Aorta (tissue), 5 donors: ENCODE measurements around the gene SORBS2. TPM values are rescaled to one million over a fixed set of nuclear protein-coding genes. Genes with fewer than 3 reads are reported as not detected.

Source experiments
- ATAC-seq: fragments of 200-7000 bp; cut with Tn5 transposase; one replicate; pipeline ENCODE4 v1.9.1; 2022; ENCODE audit warnings: moderate library complexity; ENCODE audit not compliant: low FRiP score
- DNase-seq, 2 donors: peaks; one replicate each; pipeline ENCODE4 v3.0.0-alpha.2; 2020
- H3K27ac ChIP-seq, 2 donors: one replicate each; pipeline ENCODE4 v1.5.1; 2013; ENCODE audit warnings: low read length in 2 of 2, mild to moderate bottlenecking in 2 of 2, moderate library complexity in 2 of 2, control low read depth in 1 of 2, inconsistent platforms in 1 of 2, low read depth in 1 of 2
- H3K27me3 ChIP-seq, 2 donors: one replicate each; pipeline ENCODE4 v1.6.1; 2013; ENCODE audit warnings: control low read depth in 1 of 2, low read length in 1 of 2, mild to moderate bottlenecking in 1 of 2, moderate library complexity in 1 of 2; ENCODE audit not compliant: insufficient read depth in 2 of 2, control insufficient read depth in 1 of 2
- H3K36me3 ChIP-seq, 2 donors: one replicate each; pipeline ENCODE4 v1.6.1; 2013; ENCODE audit warnings: control low read depth in 1 of 2, low read length in 1 of 2, mild to moderate bottlenecking in 1 of 2; ENCODE audit not compliant: insufficient read depth in 2 of 2, control insufficient read depth in 1 of 2
- H3K4me1 ChIP-seq, 2 donors: one replicate each; pipeline ENCODE4 v1.6.1; 2013; ENCODE audit warnings: low read length in 2 of 2, control low read depth in 1 of 2, mild to moderate bottlenecking in 1 of 2, moderate library complexity in 1 of 2; ENCODE audit not compliant: insufficient read depth in 2 of 2, control insufficient read depth in 1 of 2
- H3K4me3 ChIP-seq, 2 donors: one replicate each; pipeline ENCODE4 v1.5.1; 2013; ENCODE audit warnings: low read length in 2 of 2, control low read depth in 1 of 2, mild to moderate bottlenecking in 1 of 2
- H3K9me3 ChIP-seq: one replicate; pipeline ENCODE4 v1.6.1; 2013; ENCODE audit warnings: mild to moderate bottlenecking, low read length; ENCODE audit not compliant: control insufficient read depth
- WGBS, 2 donors: extraction: QIAGEN DNeasy Blood & Tissue Kit; methylation state at CpG; one replicate each; pipeline ENCODE4 v1.1.7; 2013; 5-methylcytosine and 5-hydroxymethylcytosine counted together
- intact Hi-C, 2 donors: fragments of 100-400 bp; cut with DNase I; formaldehyde crosslinking; loops; one replicate each; pipeline versions ENCODE4 v1.14.2 to v1.15.0; 2022
- polyA plus RNA-seq, 2 donors: library from polyadenylated mRNA; stranded (reverse); fragments of 200-250 nt; gene quantifications; one replicate each; pipeline ENCODE4 v1.2.3, GENCODE V29; 2013
- total RNA-seq, 2 donors: library from RNA; stranded (reverse); fragmentation: NEBNext Ultra II Directional; extraction: Animal tissue kit (Norgen Biotek cat#: 25700); gene quantifications; one replicate each; pipeline ENCODE4 v1.2.1, GENCODE V29; 2021
- donor health status: healthy with polysubstance abuse.
- donor health status: Bipolar disorder and iron deficiency.
- donor health status: DM: no; HTN: no; CAD: no.
- donor health status: DM: no; HTN: no; CAD: no.
- donor health status: DM: yes; HTN: yes; CAD: no.

The SORBS2 gene
- total and polyA plus RNA-seq, 4 donors: 111 to 696 (median 246) TPM

DNA sequence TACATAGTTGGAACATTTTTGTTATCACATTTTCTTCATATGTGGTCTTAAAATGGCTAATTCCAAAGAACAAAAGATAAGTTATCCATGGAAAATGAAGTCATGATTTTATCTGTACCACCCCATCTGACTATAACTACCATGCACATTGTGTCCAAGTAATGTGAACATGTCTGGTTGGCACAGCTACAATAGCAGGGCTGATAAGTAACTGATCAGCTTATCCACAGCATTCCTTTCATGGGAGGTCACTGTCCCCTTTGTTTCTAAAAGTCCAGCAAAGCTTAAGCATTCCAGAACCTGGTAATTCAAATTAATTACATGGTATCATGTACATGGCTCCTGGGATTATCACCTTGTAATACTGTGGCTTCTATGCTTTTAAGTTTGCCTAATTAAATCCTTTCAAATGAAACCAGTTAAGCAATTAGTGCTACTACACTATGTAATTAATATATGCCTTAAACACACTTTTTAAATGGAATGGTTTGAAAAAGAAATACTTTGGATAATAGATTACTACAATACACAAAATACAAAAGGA is 21.1 kb upstream of the SORBS2 start:
- no peak for DNase-seq
- H3K4me3 ChIP-seq: no peak overlapping the region
- H3K27ac ChIP-seq: no peak overlapping the region
- H3K36me3 ChIP-seq: peaks cover 0 to 2% of the 10 kb centered on the region in 2 donors
- H3K27me3 ChIP-seq: no peaks in the 10 kb centered on the region
- intact Hi-C loops: no loop called here
- H3K4me1 ChIP-seq: peaks cover 0 to 1% of the 10 kb centered on the region in 2 donors
- peaks cover 1% of the 10 kb centered on the region for H3K9me3 ChIP-seq
- ATAC-seq: no peak

DNA sequence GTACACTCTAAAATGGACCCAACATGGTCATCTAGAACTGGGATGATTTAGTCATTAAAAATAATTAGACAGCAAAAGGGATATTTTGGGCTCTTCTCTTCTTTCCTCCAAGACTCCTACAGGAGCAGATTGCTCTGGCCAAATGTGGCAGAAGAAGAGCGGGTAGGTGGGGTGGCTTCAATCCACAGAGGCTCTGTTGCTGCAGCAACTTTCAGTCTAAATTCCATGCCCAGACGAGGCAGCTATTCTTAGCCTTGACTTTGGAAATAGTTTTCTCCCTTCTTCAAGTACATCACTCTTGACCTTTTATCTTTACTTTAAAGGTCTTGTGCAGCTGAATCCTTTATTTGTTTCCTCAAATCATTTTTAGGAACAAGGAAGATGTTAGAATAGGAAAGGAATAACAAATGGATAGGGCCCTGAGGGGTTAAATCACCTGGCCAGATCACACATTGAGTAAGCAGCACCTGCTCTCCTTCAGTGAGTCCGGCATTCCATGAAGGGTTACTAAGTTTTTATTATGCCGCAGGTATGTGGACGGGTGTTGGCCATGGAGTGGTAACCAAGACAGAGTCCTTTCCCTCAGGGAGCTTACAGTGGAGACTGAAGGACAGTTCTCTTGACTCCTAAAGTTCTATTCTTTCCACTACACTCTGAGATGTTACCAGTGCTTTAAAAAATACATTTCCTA is 19.3 kb upstream of the SORBS2 start:
- Histone ChIP-seq H3K4me3 (no peak overlapping the region), H3K27me3 (no peaks in the 10 kb centered on the region), H3K27ac (no peak overlapping the region), H3K4me1 (peaks cover 0 to 1% of the 10 kb centered on the region in 2 donors), H3K9me3 (peaks cover 1% of the 10 kb centered on the region), H3K36me3 (peaks cover 0 to 2% of the 10 kb centered on the region in 2 donors)
- ATAC-seq (no peak), DNase-seq (no peak)
- intact Hi-C loops: no loop called here
- WGBS, 2 donors: 78 to 80% methylated on average over 5 of the region's 5 CpGs

DNA sequence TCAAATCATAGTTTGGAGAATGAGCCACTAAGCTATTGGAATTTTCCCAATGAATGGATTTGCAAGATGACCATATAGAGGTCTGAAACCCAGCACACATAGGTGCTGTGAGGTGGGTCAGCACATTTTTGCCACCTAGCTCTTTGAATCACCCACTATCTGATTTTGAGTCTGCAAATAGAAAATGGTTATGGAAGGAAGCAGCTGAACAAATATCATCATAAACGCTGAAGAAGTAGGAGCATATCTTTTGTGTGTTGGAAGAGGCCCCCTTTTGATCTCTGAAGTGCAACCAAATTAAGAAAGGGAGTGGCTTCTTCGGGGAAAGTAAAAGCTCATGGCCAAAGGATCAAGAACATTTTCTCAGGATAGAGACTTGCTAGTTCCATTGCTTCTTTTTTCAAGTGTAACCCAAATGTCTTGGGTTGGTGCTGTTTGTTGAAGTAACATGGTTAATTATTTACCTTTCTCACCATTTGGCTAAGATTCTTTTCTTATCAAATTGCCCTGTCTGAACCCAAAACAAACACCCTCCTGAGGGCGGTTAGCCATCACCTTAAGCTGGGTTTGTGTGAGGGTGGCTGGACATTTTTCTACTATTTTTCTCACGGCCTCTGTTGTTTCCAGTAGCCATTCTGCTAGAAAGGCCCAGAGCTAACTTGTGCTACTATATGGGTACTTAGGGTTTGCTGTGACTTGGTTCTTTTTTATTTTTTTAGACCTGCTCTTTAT is 18.4 kb upstream of the SORBS2 start:
- 83 to 90% methylated on average over 4 of the region's 4 CpGs for WGBS, 2 donors
- no peak for ATAC-seq
- intact Hi-C loops: no loop called here
- no peak overlapping the region for H3K4me3 ChIP-seq
- no peaks in the 10 kb centered on the region for H3K27me3 ChIP-seq
- no peak for DNase-seq
- no peak overlapping the region for H3K27ac ChIP-seq
- H3K4me1 ChIP-seq: peaks cover 0 to 1% of the 10 kb centered on the region in 2 donors
- peaks cover 0 to 2% of the 10 kb centered on the region in 2 donors for H3K36me3 ChIP-seq
- H3K9me3 ChIP-seq: peaks cover 1% of the 10 kb centered on the region

DNA sequence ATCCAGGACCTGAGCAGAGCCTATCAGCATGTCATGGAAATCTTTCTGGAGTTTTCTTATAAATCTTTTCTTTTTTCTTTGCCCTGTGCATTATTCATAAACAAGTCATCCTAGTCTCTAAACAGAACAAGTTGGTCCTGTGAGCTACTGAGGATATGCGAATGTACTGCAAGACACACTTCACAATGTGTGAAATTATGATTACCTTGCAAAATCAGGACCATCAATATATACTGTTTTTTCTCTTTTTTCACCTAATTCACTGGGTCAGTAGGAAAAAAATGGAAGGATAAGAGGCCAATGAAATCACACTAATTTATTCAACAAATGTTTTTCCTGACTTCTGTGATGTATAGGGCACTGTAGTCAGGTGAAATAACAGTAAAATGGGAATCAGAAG is 14.4 kb upstream of the SORBS2 start:
- intact Hi-C loops: no loop called here
- Histone ChIP-seq H3K27me3 (no peaks in the 10 kb centered on the region), H3K27ac (no peak overlapping the region), H3K9me3 (peaks cover 1% of the 10 kb centered on the region), H3K4me1 (peaks cover 0 to 1% of the 10 kb centered on the region in 2 donors), H3K36me3 (peaks cover 0 to 2% of the 10 kb centered on the region in 2 donors), H3K4me3 (no peak overlapping the region)
- ATAC-seq: no peak
- 0 to 51% methylated on average over 1 of the region's 1 CpG for WGBS, 2 donors
- no peak for DNase-seq

DNA sequence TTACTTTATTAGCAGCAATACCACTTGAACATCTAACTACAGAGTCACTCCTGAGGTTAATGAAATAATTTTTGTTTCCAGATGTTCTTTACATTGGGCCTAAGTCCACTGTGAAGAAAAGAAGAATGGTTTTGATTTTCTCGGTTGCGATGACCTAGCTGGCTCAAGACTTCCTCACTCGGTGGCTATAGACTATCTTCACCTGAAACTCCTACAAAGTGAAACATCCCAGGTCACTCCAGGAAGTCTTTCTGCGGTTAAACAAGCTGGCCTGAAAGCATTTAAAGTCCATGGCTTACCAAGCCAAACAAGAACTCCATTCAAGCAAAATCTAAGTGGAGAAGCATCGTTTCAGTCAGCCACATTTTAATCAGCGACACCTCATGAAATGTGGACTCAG is 13.7 kb upstream of the SORBS2 start:
- Histone ChIP-seq H3K27ac (no peak overlapping the region), H3K9me3 (peaks cover 1% of the 10 kb centered on the region), H3K4me3 (no peak overlapping the region), H3K4me1 (peaks cover 0 to 1% of the 10 kb centered on the region in 2 donors), H3K27me3 (no peaks in the 10 kb centered on the region), H3K36me3 (peaks cover 0 to 2% of the 10 kb centered on the region in 2 donors)
- intact Hi-C loops: no loop called here
- no peak for ATAC-seq
- no peak for DNase-seq
- 92 to 96% methylated on average over 6 of the region's 6 CpGs for WGBS, 2 donors

DNA sequence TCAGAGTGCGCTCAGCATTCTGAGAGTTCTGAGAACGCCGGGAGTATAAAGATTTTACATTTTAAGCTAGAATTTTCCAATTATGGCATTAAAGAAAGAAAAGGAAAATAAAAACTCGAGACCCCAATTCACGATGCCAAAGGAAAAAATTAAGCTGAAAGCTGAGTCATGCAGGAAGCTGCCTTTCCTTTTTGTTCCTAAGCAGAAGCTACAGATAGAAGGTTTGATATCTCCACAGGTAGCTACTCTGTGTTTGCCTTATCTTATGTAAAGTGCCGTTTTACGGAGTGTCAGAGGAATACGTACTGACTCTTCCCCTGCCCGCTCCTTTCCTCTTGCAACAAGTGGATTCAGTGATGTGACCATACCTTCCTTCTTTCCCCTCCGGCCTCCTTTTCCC is 10.8 kb upstream of the SORBS2 start:
- Histone ChIP-seq H3K27me3 (no peaks in the 10 kb centered on the region), H3K4me1 (no peaks in the 10 kb centered on the region), H3K27ac (no peak overlapping the region), H3K9me3 (peaks cover 1% of the 10 kb centered on the region), H3K4me3 (no peak overlapping the region), H3K36me3 (no peaks in the 10 kb centered on the region)
- ATAC-seq (no peak), DNase-seq (no peak)
- intact Hi-C loops: no loop called here
- WGBS, 2 donors: 87 to 91% methylated on average over 10 of the region's 10 CpGs

DNA sequence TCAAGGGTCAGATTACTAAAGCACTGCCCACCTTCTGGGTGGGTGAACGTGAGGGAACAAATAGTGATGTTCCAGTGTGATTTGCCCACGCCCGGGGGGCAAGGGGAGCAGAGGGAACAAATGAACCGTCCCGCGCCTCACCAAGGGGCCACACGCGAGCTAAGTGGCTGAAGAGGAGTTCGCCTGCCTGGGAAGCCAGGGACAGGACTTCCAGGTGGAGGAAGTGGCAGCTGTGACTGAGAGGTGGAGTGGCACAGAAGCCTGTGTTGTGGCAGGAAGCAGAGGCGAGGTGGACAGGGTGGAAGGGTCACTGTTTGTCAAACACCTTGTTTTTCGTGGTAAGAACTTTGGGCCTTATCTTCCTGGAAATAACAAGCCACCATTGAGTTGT is 9.0 kb upstream of the SORBS2 start:
- 96% methylated on average over 11 of the region's 11 CpGs for WGBS, 2 donors
- DNase-seq (no peak), ATAC-seq (no peak)

DNA sequence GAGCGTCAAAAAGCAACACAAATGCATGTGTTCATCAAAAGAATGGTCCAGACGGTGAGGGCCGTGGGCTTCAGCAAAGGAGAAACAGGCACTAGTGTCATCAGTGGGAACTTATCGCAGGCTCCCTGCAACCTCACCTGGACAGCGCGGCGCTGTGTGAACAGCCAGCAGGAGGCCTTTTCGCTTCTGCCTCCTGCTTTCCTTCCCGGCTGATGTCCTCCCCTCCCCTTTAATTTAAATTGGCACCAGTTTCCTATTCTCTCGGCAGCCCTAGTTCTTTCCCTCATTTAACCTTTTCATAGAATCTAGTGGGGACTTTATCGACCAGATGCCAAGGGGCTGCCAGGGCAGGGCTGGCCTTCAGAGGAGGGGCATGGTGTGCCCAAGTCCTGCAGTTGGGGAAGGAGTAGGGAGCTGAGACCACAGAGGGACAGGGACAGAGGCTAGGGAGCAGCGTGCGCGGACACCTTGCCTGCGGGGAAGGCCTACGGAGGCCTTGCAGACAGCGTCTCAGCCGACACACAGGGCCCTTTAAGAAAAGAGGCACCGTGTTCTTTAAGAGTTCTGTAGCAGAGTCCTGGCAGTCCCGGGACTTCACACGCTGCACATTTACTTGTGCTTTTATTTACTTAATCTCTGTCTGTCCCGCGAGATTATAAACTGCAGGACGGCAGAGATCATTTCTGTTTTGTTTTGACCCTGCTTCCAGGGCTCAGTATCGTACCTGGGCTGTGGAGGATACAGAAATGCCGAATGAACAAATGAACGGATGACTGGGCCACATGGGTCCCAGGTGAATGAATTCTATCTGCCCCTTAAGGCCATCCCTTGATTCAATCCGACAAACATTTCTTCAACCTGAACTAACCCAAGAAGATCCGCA is 8.4 kb upstream of the SORBS2 start:
- H3K9me3 ChIP-seq: peaks cover 1% of the 10 kb centered on the region
- intact Hi-C loops: no loop called here
- ATAC-seq (no peak), DNase-seq (no peak)
- H3K27ac ChIP-seq: no peak overlapping the region
- H3K4me3 ChIP-seq: no peak overlapping the region
- 57 to 61% methylated on average over 29 of the region's 29 CpGs for WGBS, 2 donors
- no peaks in the 10 kb centered on the region for H3K4me1 ChIP-seq
- H3K36me3 ChIP-seq: no peaks in the 10 kb centered on the region
- no peaks in the 10 kb centered on the region for H3K27me3 ChIP-seq

More for the DNA sequence above, 9.0 kb upstream of the SORBS2 start:
- intact Hi-C loops: no loop called here
- Histone ChIP-seq H3K27me3 (no peaks in the 10 kb centered on the region), H3K36me3 (no peaks in the 10 kb centered on the region), H3K9me3 (peaks cover 1% of the 10 kb centered on the region), H3K4me1 (no peaks in the 10 kb centered on the region), H3K4me3 (no peak overlapping the region), H3K27ac (no peak overlapping the region)
